Erythroblast (primary cell): ENCODE measurements around the gene SYNE2.

Experiments used
- DNase-seq, 2 experiments: peaks; one replicate each; lab custom pipeline; 2025; lab: John Stamatoyannopoulos, UW
- GATA1 ChIP-seq: IDR thresholded peaks from 2 replicates; pipeline ENCODE4 v1.6.1; 2011; ENCODE audit warnings: low read depth, mild to moderate bottlenecking, control low read depth, low read length, moderate library complexity
- POLR2A ChIP-seq: IDR thresholded peaks from 2 replicates; pipeline ENCODE4 v1.6.1; 2011; ENCODE audit warnings: mild to moderate bottlenecking, low read length

Gene SYNE2

GRCh38 chr14:63890553-63890952, 37.7 kb downstream of the SYNE2 start:
- TF ChIP-seq GATA1 (no peak), POLR2A (no peak)

GRCh38 chr14:63891148-63891975, 38.6 kb downstream of the SYNE2 start:
- peak in 1 of 2 experiments; percentile 20 for DNase-seq
- TF ChIP-seq GATA1 (no peak), POLR2A (no peak)

More at GRCh38 chr14:63890553-63890952, 37.7 kb downstream of the SYNE2 start:
- DNase-seq, result no peak

- no peak for TF ChIP-seq POLR2A
- no peak for TF ChIP-seq GATA1
- DNase-seq, result no peak
Observed at GRCh38 chr14:63892265-63892664, 39.5 kb downstream of the SYNE2 start.

DNA sequence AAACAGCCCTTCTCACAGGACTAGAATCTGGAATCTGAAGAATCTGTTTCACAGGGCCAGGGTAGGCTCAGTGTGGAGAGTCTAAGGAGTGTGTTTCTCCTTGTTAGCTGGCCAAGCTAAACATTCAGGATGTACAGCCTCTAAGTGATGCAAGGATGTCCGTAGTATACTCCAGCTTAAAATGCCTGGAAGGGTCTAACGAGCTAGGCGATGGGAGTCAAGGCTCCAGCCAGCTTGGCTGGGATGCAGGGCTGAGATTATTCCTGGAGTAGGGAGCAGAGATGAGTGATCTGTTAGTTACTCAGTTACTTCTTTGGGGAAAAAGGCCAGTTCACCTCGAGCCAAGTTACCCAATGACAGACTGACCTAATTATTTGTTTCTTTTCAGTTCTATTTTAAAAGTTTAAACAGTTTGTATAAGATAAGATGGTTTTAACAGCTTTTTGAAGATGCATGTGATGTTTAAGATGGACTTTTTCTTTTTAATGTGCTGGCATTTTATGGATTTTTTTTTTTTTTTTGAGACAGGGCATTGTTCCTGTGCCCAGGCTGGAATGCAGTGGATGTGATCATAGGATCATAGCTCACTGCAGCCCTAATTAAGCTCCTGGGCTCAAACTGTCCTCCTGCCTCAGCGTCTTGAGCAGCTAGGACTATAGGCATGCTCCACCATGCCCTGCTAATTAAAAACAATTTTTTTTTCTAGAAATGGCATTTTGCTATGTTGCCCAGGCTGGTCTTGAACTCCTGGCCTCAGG, 41.1 kb downstream of the SYNE2 start:
- no peak for DNase-seq
- TF ChIP-seq GATA1 (no peak), POLR2A (no peak)

DNA sequence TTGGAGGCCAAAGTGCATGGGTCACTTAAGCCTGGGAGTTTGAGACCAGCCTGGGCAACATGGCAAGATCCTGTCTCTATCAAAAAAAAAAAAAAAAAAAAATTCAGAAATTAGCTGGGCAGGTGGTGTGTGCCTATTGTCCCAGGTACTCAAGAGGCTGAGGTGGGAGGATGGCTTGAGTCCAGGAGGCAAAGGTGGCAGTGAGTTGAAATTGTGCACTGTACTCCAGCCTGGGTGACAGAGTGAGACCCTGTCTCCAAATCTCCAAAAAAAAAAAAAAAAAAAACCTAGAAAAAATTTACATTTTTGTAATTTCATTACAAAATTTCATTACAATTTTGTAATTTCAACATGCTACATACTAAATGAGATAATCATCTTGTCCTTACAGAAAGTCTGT, 42.7 kb downstream of the SYNE2 start:
- TF ChIP-seq POLR2A (no peak), GATA1 (no peak)
- DNase-seq, result no peak

DNA sequence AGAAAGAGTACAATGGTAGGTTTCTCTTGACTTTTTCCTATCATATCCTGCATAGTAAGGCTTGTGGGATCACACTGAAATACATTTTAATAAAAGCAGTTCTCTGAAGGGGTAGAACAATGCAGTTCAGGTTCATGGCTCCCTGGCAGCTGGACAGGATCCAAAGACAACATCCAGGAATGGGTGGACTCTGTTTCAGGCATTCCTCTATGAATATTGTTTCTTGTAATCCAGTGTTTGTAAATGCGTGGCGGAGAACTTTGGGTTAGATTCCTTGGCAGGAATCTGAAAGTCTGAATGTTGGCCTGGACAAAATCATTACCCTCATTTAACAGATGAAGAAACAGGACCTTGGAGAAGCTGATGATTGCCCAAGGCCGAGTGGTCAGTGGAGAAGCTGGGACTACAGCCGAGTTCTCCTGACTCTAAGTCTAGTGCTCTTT, 43.5 kb downstream of the SYNE2 start:
- DNase-seq, result no peak

DNA sequence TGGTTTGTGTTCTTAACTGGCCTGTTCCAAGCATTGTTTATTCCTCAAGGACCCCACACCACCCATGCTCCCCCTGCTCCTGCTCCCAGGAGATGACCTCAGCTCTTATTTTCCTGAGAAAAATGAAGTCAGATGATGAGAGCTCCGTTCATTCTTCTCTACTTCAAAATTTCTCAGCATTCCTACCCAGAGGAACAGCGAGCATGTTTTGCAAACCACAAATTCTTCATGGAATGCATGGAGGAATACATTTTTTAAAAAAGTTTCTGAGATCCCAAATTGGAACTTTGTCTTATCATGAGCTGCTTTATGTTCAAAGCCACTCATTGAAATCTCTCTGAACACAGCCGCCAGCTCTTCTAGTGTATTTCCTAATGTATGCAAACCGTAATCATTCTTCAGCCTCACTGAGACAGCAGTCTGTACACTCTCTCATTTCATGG, 44.9 kb downstream of the SYNE2 start:
- no peak for DNase-seq
- TF ChIP-seq POLR2A (no peak), GATA1 (no peak)

More for the DNA sequence above, 43.5 kb downstream of the SYNE2 start:
- no peak for TF ChIP-seq POLR2A
- TF ChIP-seq GATA1, result no peak

DNA sequence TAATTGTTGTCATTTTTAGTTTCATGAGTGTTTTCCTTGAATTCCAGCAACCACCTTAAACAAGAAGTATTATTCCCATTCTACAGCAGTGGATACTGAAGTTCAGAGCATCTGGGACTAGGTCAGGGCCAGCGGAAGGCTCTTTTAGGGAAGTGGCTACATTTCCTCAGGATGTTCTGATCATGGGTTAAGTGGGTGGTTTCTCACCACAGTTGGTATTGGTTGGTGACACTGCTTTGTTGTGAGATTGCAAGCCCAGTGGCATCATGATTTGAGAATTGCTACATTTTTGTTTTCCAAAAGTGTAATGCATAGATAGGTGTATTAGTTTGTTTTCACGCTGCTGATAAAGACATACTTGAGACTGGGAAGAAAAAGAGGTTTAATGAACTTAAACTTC, 47.1 kb downstream of the SYNE2 start:
- DNase-seq, result no peak
- TF ChIP-seq POLR2A, result no peak
- TF ChIP-seq GATA1, result no peak

DNA sequence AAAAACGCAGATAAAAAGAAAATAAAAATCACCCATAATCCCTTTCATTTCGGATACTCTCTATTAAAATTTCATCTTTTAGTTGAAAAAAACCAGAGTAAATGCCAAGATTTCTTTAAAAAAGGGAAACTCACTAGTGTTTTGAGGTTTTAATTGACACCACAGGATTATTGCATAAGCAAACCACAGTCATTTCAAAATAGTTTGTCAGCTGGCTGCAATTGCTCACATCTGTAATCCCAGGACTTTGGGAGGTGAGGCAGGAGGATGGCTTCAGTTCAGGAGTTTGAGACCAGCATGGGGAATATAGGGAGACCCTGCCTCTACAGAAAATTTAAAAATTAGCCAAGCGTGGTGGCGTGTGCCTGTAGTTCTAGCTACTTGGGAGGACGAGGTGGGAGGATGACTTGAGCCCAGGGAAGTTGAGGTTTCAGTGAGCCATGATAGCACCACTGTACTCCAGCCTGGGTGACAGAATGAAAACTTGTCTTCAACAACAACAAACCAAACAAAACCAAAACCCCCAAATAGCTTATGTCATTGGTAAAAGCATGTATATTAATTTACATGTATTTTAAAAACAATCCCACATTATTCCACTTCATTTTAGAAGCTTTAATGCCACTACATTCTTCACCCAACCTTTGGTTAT, 48.8 kb downstream of the SYNE2 start:
- TF ChIP-seq GATA1, result no peak
- TF ChIP-seq POLR2A, result no peak
- DNase-seq, result no peak

- no peak for DNase-seq
- no peak for TF ChIP-seq GATA1
- TF ChIP-seq POLR2A, result no peak
Observed at GRCh38 chr14:63902375-63902976, 49.7 kb downstream of the SYNE2 start.

- no peak for DNase-seq
Observed at GRCh38 chr14:63904724-63905123, 51.9 kb downstream of the SYNE2 start.

GRCh38 chr14:63905370-63905769, 52.6 kb downstream of the SYNE2 start:
- no peak for DNase-seq
- TF ChIP-seq GATA1, result no peak
- TF ChIP-seq POLR2A, result no peak

More at GRCh38 chr14:63904724-63905123, 51.9 kb downstream of the SYNE2 start:
- TF ChIP-seq POLR2A (no peak), GATA1 (no peak)

GRCh38 chr14:63908667-63909264, 56.0 kb downstream of the SYNE2 start:
- TF ChIP-seq GATA1, result no peak
- no peak for TF ChIP-seq POLR2A
- no peak for DNase-seq
